Measurements from ENCODE around the gene UPF2. TPM values are rescaled to one million over a fixed set of nuclear protein-coding genes. Genes with fewer than 3 reads are reported as not detected.

The UPF2 gene
- total and polyA plus RNA-seq, 2 of the 13 experiments (the other 11 are each of a cell fraction or from before 2014, with no cell fraction given) = 6.2 to 14.5 TPM

- TF ChIP-seq ARID3A (IDR thresholded peaks at IDR 0.05; ENCODE audit: low read depth, low read length) = no peak
- peak; percentile 43; the same call in 1 of the 2 replicates for TF ChIP-seq ZNF704 (CRISPR knock-in tag; IDR thresholded peaks at IDR 0.05; ENCODE audit: borderline replicate concordance)
- TF ChIP-seq FOXO1 (CRISPR knock-in tag; IDR thresholded peaks at IDR 0.05) = no peak
- no peak for TF ChIP-seq ZBTB44 (CRISPR knock-in tag; IDR thresholded peaks at IDR 0.05)
- no peak for TF ChIP-seq TCF7 (IDR thresholded peaks at IDR 0.05; ENCODE audit: low read depth)
- no peak for TF ChIP-seq MYPOP (CRISPR knock-in tag; IDR thresholded peaks at IDR 0.05)
- no peak for TF ChIP-seq TBX2 (CRISPR knock-in tag; IDR thresholded peaks at IDR 0.05; ENCODE audit: borderline replicate concordance)
- no peak; the same call in 1 of the 2 replicates for TF ChIP-seq TGIF2 (CRISPR knock-in tag; IDR thresholded peaks at IDR 0.05)
- no peak for TF ChIP-seq NPAS2 (CRISPR knock-in tag; IDR thresholded peaks at IDR 0.05; ENCODE audit: borderline replicate concordance)
- TF ChIP-seq ZFX (CRISPR knock-in tag; IDR thresholded peaks at IDR 0.05; ENCODE audit: low read depth) = peak; percentile 47
- TF ChIP-seq TSC22D2 (CRISPR knock-in tag; IDR thresholded peaks at IDR 0.05; ENCODE audit: borderline replicate concordance) = no peak
- TF ChIP-seq GABPA (IDR thresholded peaks at IDR 0.05; ENCODE audit: low read depth, low read length) = no peak
- no peak for TF ChIP-seq GABPA (CRISPR knock-in tag; IDR thresholded peaks at IDR 0.05; ENCODE audit: low read depth)
- TF ChIP-seq DNMT1 (CRISPR knock-in tag; IDR thresholded peaks at IDR 0.05) = no peak
- TF ChIP-seq ZNF333 (CRISPR knock-in tag; IDR thresholded peaks at IDR 0.05; ENCODE audit: borderline replicate concordance) = peak; percentile 80; the same call in 1 of the 2 replicates
- no peak for TF ChIP-seq CREM (IDR thresholded peaks at IDR 0.05)
- TF ChIP-seq CREM (CRISPR knock-in tag; IDR thresholded peaks at IDR 0.05) = no peak
- no peak for TF ChIP-seq ZNF280B (CRISPR knock-in tag; IDR thresholded peaks at IDR 0.05; ENCODE audit: borderline replicate concordance)
- TF ChIP-seq MAX (IDR thresholded peaks at IDR 0.05) = peak; percentile 2; the same call in 1 of the 2 replicates
- no peak for TF ChIP-seq HNF1B (CRISPR knock-in tag; IDR thresholded peaks at IDR 0.05)
- TF ChIP-seq CAMTA2 (CRISPR knock-in tag; IDR thresholded peaks at IDR 0.05; ENCODE audit: borderline replicate concordance) = no peak
- TF ChIP-seq MYNN (CRISPR knock-in tag; IDR thresholded peaks at IDR 0.05; ENCODE audit: low read depth) = no peak
- TF ChIP-seq SMYD3 (CRISPR knock-in tag; IDR thresholded peaks at IDR 0.05) = no peak
Measured at GRCh38 chr10:12042409-12042796, 206 bp downstream of the UPF2 start (continued).
